Upper lobe of left lung (tissue), 4 donors: ENCODE results near the gene KLF6.

ENCODE experiments used
- POLR2A ChIP-seq, 4 donors: fragments of 450-650 bp; IDR thresholded peaks; one replicate each; pipeline ENCODE4 v1.5.1; 2016 to 2017; ENCODE audit warnings: antibody characterized with exemption in 4 of 4, mild to moderate bottlenecking in 2 of 4
- POLR2AphosphoS5 ChIP-seq, 2 donors: sonication (generic); formaldehyde crosslinking; IDR thresholded peaks; one replicate each; pipeline ENCODE4 v1.5.1; 2017; ENCODE audit warnings: antibody characterized with exemption in 2 of 2
- TF ChIP-seq, protein P1 (sequence below), 6 experiments: fragments of 450-650 bp in 4 of 6; fragments of 200-600 bp in 2 of 6; sonication (generic) in 2 of 6; IDR thresholded peaks; one replicate each; pipeline ENCODE4 v1.5.1; 2016 to 2019; ENCODE audit warnings: antibody characterized with exemption in 6 of 6

DNA sequence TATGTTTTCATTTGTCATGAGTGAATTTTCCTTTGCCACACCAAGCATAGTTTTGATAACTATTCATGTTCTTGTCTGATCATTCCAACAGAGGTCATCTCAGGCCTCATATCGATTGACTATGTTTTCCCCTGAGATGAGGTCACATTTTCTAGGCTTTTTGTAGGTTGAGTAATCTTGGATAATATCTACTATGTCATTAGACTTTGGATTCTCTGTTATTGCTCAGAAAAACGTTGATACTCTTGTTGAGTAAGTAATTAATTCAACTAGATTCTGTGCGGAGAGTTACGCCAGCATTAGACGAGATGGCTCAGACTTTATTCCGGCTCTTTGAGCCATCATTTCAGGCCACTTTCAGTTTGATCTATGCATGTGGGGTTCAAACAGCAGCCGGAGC is 57.7 kb downstream of the KLF6 start:
- TF ChIP-seq POLR2A (IDR thresholded peaks at IDR 0.05) (no peak), POLR2AphosphoS5 (IDR thresholded peaks at IDR 0.05) (no peak)
- TF ChIP-seq, protein P1, sequence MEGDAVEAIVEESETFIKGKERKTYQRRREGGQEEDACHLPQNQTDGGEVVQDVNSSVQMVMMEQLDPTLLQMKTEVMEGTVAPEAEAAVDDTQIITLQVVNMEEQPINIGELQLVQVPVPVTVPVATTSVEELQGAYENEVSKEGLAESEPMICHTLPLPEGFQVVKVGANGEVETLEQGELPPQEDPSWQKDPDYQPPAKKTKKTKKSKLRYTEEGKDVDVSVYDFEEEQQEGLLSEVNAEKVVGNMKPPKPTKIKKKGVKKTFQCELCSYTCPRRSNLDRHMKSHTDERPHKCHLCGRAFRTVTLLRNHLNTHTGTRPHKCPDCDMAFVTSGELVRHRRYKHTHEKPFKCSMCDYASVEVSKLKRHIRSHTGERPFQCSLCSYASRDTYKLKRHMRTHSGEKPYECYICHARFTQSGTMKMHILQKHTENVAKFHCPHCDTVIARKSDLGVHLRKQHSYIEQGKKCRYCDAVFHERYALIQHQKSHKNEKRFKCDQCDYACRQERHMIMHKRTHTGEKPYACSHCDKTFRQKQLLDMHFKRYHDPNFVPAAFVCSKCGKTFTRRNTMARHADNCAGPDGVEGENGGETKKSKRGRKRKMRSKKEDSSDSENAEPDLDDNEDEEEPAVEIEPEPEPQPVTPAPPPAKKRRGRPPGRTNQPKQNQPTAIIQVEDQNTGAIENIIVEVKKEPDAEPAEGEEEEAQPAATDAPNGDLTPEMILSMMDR (IDR thresholded peaks at IDR 0.05): no peak
